B cell (primary cell): ENCODE data around the gene STX7. TPM values are rescaled to one million over a fixed set of nuclear protein-coding genes. Genes with fewer than 3 reads are reported as not detected.

Source experiments
- ATAC-seq: fragments of 200-7000 bp; cut with Tn5 transposase; one replicate; pipeline ENCODE4 v1.10.0; 2021; ENCODE audit warnings: low read depth, mild to moderate bottlenecking, moderate number of reproducible peaks, moderate library complexity
- CTCF ChIA-PET: fragments of 350-600 bp; sonication (Branson Sonifier 250); formaldehyde crosslinking; loops from one replicate; lab custom pipeline; 2021; ENCODE audit warnings: antibody characterized with exemption, inconsistent platforms; lab: Charles Lee
- POLR2A ChIA-PET: fragments of 350-600 bp; sonication (Branson Sonifier 250); formaldehyde crosslinking; loops from one replicate; lab custom pipeline; 2021; ENCODE audit warnings: antibody characterized with exemption; lab: Charles Lee
- DNase-seq: peaks from one replicate; pipeline ENCODE4 v3.0.0; 2013
- H2AFZ ChIP-seq: 2 replicates; pipeline ENCODE4 v1.6.1; 2012; ENCODE audit warnings: mild to moderate bottlenecking, low read depth, low read length; ENCODE audit not compliant: insufficient read depth, poor library complexity, severe bottlenecking
- H3K27ac ChIP-seq, 2 donors: 1 replicate in 1 of 2; 2 replicates in 1 of 2; pipeline ENCODE4 v1.5.1; 2012 to 2013; ENCODE audit warnings: low read length in 2 of 2, mild to moderate bottlenecking in 2 of 2, moderate library complexity in 1 of 2
- H3K27me3 ChIP-seq, 4 experiments: fragments of 200-600 bp in 1 of 4; sonication (generic) in 1 of 4; replicated peaks in 1 of 4; 1 replicate in 2 of 4; 2 replicates in 2 of 4; pipeline versions ENCODE4 v1.6.1 to v1.7.0; 2013 to 2016; ENCODE audit warnings: low read length in 3 of 4, mild to moderate bottlenecking in 2 of 4, mixed read lengths in 1 of 4, moderate library complexity in 1 of 4; ENCODE audit not compliant: insufficient read depth in 4 of 4, control insufficient read depth in 3 of 4; ENCODE audit errors: control extremely low read depth in 1 of 4
- H3K36me3 ChIP-seq, 2 experiments: replicated peaks in 1 of 2; 1 replicate in 1 of 2; 2 replicates in 1 of 2; pipeline versions ENCODE4 v1.6.1 to v1.7.1; 2013; ENCODE audit warnings: low read length in 1 of 2; ENCODE audit not compliant: insufficient read depth in 2 of 2, control insufficient read depth in 1 of 2; ENCODE audit errors: control extremely low read depth in 1 of 2, extremely low read depth in 1 of 2
- H3K4me1 ChIP-seq, 2 donors: fragments of 200-600 bp in 1 of 2; sonication (generic) in 1 of 2; 1 replicate in 1 of 2; 2 replicates in 1 of 2; pipeline versions ENCODE4 v1.5.1 to v1.6.1; 2013 to 2017; ENCODE audit warnings: low read length in 2 of 2; ENCODE audit not compliant: control insufficient read depth in 2 of 2, insufficient read depth in 2 of 2
- H3K4me2 ChIP-seq: replicated peaks from 2 replicates; pipeline ENCODE3; 2012; ENCODE audit warnings: mild to moderate bottlenecking, low read depth, low read length; ENCODE audit not compliant: poor library complexity, severe bottlenecking
- H3K4me3 ChIP-seq, 5 experiments: fragments of 200-600 bp in 1 of 5; sonication (generic) in 1 of 5; 1 replicate in 3 of 5; 2 replicates in 2 of 5; pipeline versions ENCODE4 v1.5.1 to v1.7.0; 2011 to 2016; ENCODE audit warnings: low read length in 4 of 5, mild to moderate bottlenecking in 4 of 5, low read depth in 2 of 5, control low read depth in 1 of 5, moderate library complexity in 1 of 5; ENCODE audit not compliant: insufficient read depth in 1 of 5; ENCODE audit errors: control extremely low read depth in 1 of 5, extremely low read depth in 1 of 5
- H3K79me2 ChIP-seq: fragments of 200-600 bp; sonication (generic); one replicate; pipeline ENCODE4 v1.6.0; 2016; ENCODE audit warnings: low read length; ENCODE audit not compliant: control insufficient read depth, insufficient read depth
- H3K9ac ChIP-seq: fragments of 200-600 bp; sonication (generic); 2 replicates; pipeline ENCODE4 v1.6.1; 2017; ENCODE audit warnings: mild to moderate bottlenecking, low read length, moderate library complexity
- H3K9me3 ChIP-seq, 3 donors: one replicate each; pipeline versions ENCODE4 v1.6.1 to v1.7.1; 2013; ENCODE audit warnings: low read length in 2 of 3; ENCODE audit not compliant: control insufficient read depth in 2 of 3, insufficient read depth in 1 of 3; ENCODE audit errors: control extremely low read depth in 1 of 3
- H4K20me1 ChIP-seq: 2 replicates; pipeline ENCODE4 v1.6.0; 2012; ENCODE audit warnings: mild to moderate bottlenecking, low read length; ENCODE audit not compliant: insufficient read depth, control insufficient read depth, poor library complexity, severe bottlenecking
- H3K27ac Mint-ChIP-seq: one replicate; pipeline ENCODE4 v1.8.0; 2021; ENCODE audit warnings: mixed read lengths
- H3K27me3 Mint-ChIP-seq: one replicate; pipeline ENCODE4 v1.8.0; 2021; ENCODE audit warnings: mixed read lengths
- H3K4me1 Mint-ChIP-seq: one replicate; pipeline ENCODE4 v1.8.0; 2021; ENCODE audit warnings: mixed read lengths
- H3K4me3 Mint-ChIP-seq: one replicate; pipeline ENCODE4 v1.8.0; 2021; ENCODE audit warnings: mixed read lengths
- H3K9me3 Mint-ChIP-seq: one replicate; pipeline ENCODE4 v1.8.0; 2022; ENCODE audit warnings: mixed read lengths; ENCODE audit not compliant: insufficient read depth
- EZH2 ChIP-seq: IDR thresholded peaks from 2 replicates; pipeline ENCODE4 v1.6.1; 2012; ENCODE audit warnings: borderline replicate concordance, low read depth, mild to moderate bottlenecking, moderate library complexity, low read length; ENCODE audit not compliant: insufficient read depth, poor library complexity, severe bottlenecking
- WGBS: methylation state at CpG from one replicate; pipeline ENCODE4 v1.1.5; 2013; ENCODE audit warnings: missing lambda C conversion rate; ENCODE audit not compliant: insufficient coverage; 5-methylcytosine and 5-hydroxymethylcytosine counted together
- intact Hi-C: fragments of 100-400 bp; cut with micrococcal nuclease; formaldehyde crosslinking; loops from one replicate; pipeline ENCODE4 v1.10.0; 2022
- polyA plus RNA-seq: library from polyadenylated mRNA; depleted of rRNA; stranded (reverse); fragments of >200 nt; gene quantifications from 2 replicates; pipeline ENCODE4 v1.2.3, GENCODE V29; 2012
- total RNA-seq, 2 donors: library from RNA; stranded (reverse); fragments of 120-200 nt in 1 of 2; gene quantifications; 1 replicate in 1 of 2; 2 replicates in 1 of 2; pipeline versions ENCODE4 v1.2.3 to v1.2.4, GENCODE V29; 2013 to 2022
- TF ChIP-seq, protein P1 (sequence below): fragments of 200-600 bp; IDR thresholded peaks from one replicate; pipeline ENCODE4 v1.8.0; 2022; ENCODE audit warnings: antibody characterized with exemption, mild to moderate bottlenecking

Gene STX7
- total and polyA plus RNA-seq, 2 donors (not counting 1 experiment from before 2014, with no cell fraction given) = 70.9 to 221 TPM

DNA sequence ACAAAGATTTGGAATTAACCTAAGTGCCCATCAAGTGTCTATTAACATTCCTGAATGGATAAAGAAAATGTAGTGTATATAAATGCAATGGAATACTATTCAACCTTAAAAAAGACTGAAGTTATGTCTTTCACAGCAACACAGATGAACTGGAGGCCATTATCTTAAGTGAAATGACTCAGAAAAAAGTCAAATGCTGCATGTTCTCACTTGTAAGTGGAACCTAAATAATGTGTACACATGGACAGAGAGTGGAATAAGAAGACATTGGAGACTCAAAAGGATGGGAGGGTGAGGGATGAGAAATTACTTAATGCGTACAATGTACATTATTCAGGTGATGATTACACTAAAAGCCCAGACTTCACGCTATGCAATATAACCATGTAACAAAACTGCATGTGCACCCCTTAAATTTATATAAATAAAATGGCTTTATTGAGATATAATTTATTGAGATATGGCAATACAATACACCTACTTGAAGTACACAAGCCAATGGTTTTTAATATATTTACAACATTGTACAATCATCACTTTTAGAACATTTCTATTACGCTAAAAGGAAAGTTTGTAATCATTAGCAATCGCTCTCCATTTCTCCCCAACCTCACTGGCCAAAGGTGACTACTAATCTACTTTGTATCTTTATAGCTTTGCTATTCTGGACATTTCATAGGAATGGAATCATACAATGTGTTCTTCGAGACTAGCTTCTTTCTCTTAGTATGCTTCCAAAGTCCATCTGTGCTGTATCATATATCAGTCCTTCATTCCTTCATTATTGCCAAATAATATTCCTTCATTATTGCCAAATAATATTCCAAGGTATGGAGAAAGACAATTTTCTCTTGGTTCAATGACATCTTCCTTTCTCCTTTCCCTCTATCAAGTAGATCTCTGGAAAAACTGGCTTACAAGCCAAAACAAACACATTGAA is 5.8 kb downstream of the STX7 start:
- CTCF ChIA-PET = interaction anchor here (0.9 to 1.8 kb wide), 2 partner anchors 11 to 22 kb away, joined by 3 to 11 read pairs; no protein-coding TSS in a partner anchor
- Histone ChIP-seq H3K36me3 (peaks cover 28 to 54% of the 10 kb centered on the region in 2 experiments), H3K27me3 (no peaks in the 10 kb centered on the region), H3K9me3 (no peaks in the 10 kb centered on the region), H3K4me3 (peak overlapping the region in 2 of 5 experiments; percentile 16 to 27), H3K79me2 (peaks cover 99% of the 10 kb centered on the region), H3K4me1 (peaks cover 63 to 69% of the 10 kb centered on the region in 2 donors), H3K27ac (peak overlapping the region in 1 of 2 donors; percentile 88), H3K9ac (peak overlapping the region; percentile 39), H2AFZ (no peak overlapping the region), H3K4me2 (peak overlapping the region; percentile 47), H4K20me1 (peaks cover 63% of the 10 kb centered on the region)
- POLR2A ChIA-PET = no interaction called here
- TF ChIP-seq EZH2 = no peak
- TF ChIP-seq, protein P1, sequence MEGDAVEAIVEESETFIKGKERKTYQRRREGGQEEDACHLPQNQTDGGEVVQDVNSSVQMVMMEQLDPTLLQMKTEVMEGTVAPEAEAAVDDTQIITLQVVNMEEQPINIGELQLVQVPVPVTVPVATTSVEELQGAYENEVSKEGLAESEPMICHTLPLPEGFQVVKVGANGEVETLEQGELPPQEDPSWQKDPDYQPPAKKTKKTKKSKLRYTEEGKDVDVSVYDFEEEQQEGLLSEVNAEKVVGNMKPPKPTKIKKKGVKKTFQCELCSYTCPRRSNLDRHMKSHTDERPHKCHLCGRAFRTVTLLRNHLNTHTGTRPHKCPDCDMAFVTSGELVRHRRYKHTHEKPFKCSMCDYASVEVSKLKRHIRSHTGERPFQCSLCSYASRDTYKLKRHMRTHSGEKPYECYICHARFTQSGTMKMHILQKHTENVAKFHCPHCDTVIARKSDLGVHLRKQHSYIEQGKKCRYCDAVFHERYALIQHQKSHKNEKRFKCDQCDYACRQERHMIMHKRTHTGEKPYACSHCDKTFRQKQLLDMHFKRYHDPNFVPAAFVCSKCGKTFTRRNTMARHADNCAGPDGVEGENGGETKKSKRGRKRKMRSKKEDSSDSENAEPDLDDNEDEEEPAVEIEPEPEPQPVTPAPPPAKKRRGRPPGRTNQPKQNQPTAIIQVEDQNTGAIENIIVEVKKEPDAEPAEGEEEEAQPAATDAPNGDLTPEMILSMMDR = no peak
- Mint-ChIP-seq H3K9me3 (no peaks in the 10 kb centered on the region), H3K4me3 (peak overlapping the region; percentile 80), H3K27me3 (no peaks in the 10 kb centered on the region), H3K4me1 (peaks cover 84% of the 10 kb centered on the region), H3K27ac (peak overlapping the region; percentile 81)
- ATAC-seq = no peak
- no CpG with 5 or more reads among the region's 5 CpGs for WGBS
- no peak for DNase-seq
- intact Hi-C loops = no loop called here

DNA sequence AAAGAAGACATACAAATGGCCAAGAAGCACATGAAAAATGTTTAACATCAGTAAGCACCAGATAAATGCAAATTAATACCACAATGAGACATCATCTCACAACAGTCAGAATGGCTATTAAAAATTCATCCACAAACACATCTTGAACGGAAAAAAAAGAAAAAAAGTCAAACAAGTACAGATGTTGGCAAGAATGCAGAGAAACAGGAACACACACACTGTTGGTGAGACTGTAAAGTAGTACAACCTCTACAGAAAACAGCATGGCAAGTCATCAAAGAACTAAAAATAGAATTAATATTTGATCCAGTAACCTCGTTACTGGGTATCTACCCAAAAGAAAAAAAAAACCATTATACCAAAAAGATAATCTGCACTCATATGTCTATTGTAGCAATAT is 6.5 kb downstream of the STX7 start:
- peak overlapping the region; percentile 81 for H3K27ac Mint-ChIP-seq
- ATAC-seq (no peak), DNase-seq (no peak)
- no peaks in the 10 kb centered on the region for H3K27me3 ChIP-seq
- intact Hi-C loops = no loop called here
- no peaks in the 10 kb centered on the region for H3K9me3 ChIP-seq
- ChIA-PET POLR2A (no interaction called here), CTCF (interaction anchor here (0.7 to 1.4 kb wide), 2 partner anchors 22 to 24 kb away, joined by 6 to 9 read pairs; no protein-coding TSS in a partner anchor)
- H3K9me3 Mint-ChIP-seq = no peaks in the 10 kb centered on the region
- peak overlapping the region in 1 of 2 donors; percentile 88 for H3K27ac ChIP-seq
- H3K27me3 Mint-ChIP-seq = no peaks in the 10 kb centered on the region
- H3K4me1 ChIP-seq = peaks cover 70 to 76% of the 10 kb centered on the region in 2 donors
- peaks cover 99% of the 10 kb centered on the region for H3K79me2 ChIP-seq
- no CpG with 5 or more reads among the region's 2 CpGs for WGBS
- peak overlapping the region; percentile 80 for H3K4me3 Mint-ChIP-seq
- H3K4me3 ChIP-seq = peak overlapping the region in 3 of 5 experiments; percentile 16 to 27 (median 17)
- TF ChIP-seq, protein P1 = no peak
- TF ChIP-seq EZH2 = no peak
- H3K4me2 ChIP-seq = peak overlapping the region; percentile 47
- H3K9ac ChIP-seq = peak overlapping the region; percentile 39
- no peak overlapping the region for H2AFZ ChIP-seq
- H4K20me1 ChIP-seq = peaks cover 68% of the 10 kb centered on the region
- H3K36me3 ChIP-seq = peaks cover 29 to 61% of the 10 kb centered on the region in 2 experiments
- H3K4me1 Mint-ChIP-seq = peaks cover 89% of the 10 kb centered on the region
